DMS53 (cell line): ENCODE results near the gene GLP2R.
"Not testable (repeated sequence)": the region's sequence is repeated elsewhere in the genome, so short reads cannot be mapped to it uniquely, and the experiment has no call there.

Experiments
- DNase-seq: peaks from one replicate; lab custom pipeline; 2025; lab: John Stamatoyannopoulos, UW

The GLP2R gene

DNA sequence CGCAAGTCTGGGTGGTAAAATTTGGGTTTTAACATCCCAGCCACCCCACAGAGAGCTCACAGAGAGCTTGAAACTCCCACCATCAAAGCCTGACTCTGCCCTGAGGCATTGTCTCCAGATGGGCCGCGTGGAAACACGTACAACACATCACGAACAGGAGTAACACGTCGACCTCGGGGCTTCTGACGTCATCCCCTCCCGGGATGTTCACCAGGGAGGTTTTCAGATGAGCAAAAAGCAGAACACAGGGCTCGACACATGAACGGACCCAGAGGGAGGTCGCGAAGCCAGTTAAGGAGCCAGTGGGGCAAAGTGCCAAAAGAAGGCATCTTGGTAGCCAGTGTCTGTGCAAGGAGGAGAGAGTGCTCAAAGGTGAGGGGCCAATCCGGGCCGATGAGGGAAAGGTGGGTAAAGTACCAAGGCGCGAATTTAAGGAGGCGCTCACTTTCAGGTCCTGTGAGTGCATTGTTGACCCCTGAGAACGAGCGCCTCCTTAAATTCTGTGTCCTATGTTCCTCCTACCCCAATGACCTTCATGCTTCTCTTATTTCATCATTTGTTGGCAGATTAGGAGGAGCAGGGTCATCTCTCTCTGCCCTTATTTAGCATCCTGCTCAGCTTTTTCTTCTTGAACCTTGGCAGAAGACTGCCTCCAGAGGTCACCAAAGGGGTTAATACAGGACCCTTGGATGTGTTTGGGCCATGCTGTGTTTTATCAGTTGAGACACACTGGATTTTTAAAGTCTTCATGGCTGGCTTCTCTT is 73.7 kb downstream of the GLP2R start:
- DNase-seq: no peak

DNA sequence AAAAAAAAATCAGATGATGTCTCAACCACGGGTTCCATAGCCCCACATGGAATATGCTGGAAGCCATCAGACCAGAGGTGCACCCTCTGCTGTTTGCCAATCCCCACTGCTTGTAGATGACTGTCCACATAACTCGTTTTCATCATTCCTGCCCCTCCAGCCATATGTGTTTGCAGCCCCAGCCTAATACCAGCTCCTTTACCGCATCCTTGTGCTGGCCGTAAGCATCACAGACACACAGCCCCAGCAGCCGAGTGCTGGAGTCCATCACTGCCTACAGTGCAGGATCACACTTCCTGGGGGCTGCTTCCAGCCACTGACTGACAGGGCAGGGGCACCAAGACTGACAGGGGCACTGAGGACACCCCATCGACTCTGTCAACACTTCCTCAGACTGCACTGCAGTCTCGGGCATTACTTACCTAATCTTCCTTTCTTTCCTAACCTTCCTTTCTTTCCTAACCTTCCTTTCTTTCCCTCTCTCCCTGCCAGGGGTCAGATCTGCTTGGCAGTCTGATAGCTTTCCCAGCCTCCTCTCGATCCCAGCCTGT is 74.4 kb downstream of the GLP2R start:
- DNase-seq: no peak

DNA sequence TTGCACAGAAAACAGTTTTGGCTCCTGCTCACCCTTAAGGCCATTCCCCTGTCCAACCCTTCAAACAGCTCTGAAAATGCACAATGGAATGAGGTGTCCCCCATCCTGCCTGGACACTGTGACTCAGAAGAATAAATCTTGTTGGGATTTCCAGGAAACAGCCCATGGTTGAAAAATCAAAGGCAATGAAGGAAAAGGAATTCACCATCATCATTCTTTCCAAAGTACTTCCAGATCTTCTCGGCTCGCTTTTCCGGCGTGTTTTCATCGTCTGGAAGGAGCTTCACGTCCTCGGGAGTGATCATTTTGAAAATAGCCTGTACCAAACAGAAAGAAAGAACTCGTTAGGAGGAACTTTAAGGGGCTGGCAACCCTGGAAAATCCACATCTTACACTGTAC is 75.1 kb downstream of the GLP2R start:
- no peak for DNase-seq

DNA sequence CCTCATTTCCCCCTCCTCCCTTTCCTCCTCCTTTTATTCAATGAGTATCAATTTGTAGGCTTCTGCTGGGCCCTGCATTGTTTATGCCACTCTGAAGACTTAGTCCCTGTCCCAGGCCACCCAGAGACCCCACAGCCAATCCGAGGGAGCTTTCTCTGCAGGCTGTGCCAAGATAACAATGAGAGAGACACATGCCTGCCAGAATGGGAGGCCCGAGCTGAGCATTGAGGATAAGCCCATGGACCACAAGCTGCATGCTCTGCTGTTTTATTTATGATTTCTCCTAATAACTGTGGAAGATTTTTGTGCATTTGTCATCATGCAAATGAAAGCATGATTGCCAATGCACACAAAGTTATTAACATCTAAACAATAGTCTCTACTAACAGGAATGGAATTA is 76.4 kb downstream of the GLP2R start:
- DNase-seq: no peak

DNA sequence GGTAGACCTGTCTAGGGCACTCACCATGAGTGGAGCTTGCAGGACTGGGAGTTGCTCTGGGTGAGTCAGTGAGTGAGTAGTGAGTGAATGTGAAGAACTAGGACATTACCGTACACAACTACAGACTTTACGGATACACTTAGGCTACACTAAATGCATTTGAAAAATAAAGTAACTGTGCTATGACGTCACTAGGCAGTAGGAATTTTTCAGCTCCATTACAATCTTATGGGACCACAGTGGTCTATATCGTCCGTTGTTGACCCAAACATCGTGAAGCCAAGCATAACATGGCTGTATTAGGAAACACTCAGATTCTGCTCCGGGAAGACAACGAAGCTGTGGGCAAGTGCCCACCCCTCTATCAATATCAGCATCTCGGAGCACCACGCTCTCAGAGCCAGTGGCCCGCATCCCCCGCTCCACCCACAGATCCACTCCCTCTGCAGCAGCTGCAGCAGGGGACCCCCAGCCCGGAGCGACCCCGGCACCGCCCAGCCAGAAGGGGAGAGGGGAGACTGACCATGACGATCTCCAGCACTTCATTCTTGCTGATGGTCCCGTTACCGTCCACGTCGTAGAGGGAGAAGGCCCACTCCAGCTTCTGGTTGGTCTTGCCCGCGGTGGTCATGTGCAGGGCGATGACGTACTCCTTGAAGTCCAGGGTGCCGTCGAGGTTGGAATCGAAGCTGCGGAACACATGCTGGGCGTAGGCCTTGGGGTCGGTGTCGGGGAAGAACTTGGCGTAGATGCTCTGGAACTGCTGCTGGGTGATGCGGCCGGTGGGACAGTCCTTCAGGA is 78.8 kb downstream of the GLP2R start:
- DNase-seq: no peak

DNA sequence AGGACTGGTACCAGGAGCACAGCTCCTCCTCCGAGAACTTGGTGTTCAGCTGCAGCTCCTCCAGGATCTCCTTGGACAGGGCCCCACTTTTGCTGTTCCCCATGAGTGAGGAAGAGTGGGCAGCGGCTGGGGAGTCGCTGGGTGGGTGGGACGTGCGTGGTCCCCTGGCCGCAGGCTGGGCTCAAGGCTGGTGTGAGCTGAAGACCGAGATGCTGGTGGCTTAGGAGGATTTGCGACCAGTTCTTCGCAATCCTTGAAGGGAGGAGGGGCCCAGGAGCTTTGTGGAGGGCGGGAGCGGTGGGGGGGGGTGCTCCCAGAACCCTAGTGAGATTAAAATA is 79.3 kb downstream of the GLP2R start, which contains the start of gene RCVRN:
Gene RCVRN (minus strand): TSS at position 194 of the 338 bp plus-strand sequence. CDS start 91 bp downstream, at position 103.
- DNase-seq: no peak

DNA sequence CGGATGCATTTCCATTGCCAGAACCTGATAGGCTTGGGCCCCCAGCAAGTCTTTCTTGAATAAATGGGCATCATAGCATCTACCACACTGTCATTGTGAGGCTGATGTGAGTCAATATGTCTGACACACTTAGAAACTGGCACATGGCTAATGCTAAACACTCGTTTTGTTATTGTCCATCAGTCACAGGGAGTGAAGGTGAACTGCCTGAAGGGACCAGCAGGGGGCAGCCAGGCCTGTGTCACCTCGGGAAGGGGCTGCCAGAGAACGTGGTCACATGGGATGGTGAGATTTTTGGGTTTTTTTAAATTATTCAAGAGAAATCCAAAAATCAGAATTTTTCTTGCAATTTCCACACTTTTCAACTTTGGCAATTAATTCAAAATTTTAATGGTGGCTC is 80.2 kb downstream of the GLP2R start:
- DNase-seq: peak; percentile 10

DNA sequence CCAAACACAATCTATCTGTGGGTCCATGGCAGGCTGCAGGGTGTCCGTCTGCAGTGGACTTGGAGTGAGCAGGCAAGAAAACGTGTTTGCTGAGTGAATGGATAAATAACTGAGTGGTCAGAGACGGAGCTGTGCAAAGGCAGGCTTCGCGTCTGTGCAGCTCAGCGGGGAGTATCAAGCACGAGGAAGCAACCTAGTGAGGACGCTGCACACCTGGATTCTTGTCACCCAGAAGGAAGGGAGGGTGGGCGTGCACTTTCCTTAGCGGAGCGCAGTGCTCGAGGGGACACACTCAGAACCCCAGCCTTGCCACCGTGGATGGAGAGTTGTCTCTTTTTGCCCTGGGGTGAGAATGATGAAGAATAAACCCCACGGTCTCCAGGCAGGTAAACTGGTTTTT is 80.9 kb downstream of the GLP2R start:
- no peak for DNase-seq

DNA sequence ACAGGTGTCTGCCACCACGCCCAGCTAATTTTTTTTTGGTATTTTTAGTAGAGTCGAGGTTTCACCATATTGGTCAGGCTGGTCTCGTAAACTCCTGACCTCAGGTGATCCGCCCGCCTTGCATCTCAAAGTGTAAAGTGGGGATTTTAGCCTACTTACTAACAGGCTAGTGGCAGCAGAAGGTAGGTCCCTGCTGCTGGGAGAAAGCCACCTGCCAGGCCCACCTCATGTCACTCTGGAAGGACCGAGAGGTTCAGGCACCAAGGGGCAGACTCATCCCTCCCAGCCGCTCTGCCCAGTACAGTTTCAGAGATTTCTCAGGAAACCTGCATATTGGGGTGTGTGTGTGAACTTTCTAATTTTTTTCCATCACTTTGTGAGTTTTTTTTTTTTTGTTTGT is 81.4 kb downstream of the GLP2R start:
- no peak for DNase-seq

DNA sequence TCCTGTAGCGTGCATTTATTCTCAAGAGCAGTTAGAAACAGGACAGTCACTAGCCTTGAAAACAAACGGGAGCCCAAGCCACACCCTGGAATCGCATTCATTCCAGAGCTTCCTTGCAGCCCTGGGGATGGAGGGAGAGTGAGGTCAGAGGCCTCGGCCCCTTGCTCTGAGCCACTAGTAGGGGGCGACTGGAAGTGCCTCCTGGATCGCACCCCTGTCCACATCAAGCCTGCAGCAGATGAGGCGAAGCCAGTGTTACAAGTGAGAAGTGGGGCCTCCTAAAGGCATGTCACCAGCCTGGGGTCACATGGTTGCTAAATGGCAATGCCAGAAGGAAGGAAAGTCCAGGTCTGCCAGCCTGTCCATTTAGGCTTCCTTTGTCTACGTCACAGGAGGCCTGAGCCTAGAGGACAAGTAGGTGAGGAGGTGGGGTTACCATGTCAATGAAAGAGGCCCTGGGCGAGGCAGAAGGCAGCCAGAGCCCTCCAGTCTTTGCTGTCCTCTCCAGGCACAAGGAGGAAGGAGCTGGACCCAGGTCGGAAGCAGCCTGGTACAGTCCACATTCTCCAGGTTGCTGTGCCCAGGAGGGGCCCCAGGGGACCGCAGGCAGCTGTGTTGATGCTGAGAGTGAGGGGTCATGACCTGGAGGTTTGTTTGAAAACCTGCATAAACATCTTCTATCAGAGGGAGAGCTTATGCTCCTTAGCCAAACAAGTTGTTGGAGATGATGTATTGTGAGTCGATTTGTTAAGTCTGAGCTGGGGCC is 82.3 kb downstream of the GLP2R start:
- no peak for DNase-seq

DNA sequence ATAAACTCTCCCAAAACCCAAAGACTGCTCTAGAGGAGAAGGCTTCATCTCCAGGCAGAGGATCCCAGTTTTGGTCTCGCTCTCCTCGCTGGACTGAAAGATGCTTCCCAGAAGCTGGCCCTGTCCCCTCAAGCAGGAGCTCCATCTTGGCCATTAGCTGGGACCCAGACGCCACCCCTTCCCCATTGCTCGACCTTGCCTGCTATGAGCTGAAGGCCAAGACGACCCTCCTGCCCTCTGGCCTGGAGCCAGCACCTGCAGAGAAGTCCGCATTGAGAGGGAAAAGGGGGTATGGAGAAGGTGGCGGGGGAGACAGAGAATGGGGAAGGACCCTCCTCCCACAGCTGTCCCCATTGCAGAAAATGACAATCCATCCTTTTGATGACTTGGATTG is 82.9 kb downstream of the GLP2R start:
- DNase-seq: no peak

DNA sequence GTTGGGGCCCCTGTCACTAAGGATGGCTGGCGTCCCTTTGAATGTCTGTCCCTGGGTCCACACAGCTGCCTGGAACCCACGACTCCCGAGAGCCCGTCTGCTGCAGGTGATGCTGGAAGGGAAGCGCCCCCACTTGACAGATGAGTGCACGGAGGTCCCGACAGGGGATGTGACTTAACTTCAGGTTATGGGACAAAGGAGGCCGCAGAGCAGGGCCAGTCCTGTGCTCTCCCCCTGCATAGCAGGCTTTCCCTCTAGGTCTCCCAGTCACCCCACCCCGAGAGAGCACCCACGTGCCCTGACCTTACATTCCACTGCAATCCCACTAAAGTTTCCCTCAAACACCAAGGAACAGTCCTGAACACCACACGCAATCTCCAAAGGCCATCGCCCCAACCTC is 85.4 kb downstream of the GLP2R start:
- DNase-seq: no peak

DNA sequence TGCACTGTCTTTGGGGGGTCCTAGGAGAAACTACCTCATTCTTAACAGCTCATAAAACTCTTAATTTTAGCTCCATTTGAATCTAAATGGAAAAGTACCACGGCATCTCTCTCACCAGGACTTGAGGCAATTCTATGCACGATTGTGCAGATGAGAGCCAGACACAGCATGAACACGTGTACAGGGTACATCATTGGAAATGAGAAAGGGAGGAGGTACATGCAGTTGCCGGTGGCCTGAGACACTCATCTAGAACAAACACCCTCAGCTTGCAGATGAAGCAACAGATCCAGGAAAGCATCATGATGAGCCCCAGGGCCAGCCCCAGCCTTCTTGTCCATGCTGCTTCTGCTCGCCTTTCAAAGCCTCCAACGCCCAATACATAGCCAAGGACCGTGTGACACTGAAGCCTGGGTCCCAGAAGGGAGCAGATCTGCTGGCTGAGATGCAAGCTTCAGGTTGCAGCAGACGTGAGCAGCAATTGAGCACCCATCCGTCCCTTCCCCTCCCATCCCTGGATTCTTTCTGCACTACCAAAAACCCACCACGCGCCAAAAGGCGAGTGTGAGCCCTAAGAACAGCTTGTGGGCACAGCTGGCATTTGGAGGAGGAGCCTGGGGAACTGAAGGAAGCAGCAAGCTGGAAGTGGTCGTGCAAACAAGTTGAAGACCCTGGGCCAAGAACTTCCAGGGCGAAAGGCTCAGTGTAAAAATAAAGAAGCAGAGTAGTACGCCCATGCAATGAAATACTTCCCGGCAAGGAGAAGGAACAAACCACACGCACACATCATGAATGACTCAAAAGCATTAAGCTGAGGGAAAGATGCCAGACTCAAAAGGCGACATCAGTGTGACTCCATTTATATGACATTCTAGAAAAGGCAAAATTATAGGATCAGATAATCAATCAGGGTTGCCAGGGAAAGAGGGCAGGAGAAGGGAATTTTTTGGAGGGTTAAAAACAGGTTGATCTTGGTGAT is 86.7 kb downstream of the GLP2R start:
- DNase-seq: no peak

DNA sequence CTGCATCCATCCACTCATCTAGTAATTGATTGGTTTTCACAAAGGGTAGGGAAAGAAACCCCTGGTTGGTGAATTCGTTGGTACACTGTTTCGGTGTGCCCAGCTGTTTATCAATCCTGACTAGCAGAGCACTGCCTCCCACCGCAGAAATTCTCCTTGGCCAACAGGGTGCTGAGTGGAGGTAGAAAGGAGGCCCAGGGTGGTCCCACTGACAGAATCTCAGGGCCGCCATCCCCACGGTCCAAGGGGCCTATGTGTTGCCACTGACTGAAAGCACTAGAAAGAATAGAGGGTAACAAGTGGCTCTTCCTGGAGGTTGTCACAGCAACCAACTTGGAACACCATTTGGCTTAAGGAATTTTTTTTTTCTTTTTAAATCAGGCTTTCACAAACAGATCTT is 87.8 kb downstream of the GLP2R start:
- DNase-seq: no peak

DNA sequence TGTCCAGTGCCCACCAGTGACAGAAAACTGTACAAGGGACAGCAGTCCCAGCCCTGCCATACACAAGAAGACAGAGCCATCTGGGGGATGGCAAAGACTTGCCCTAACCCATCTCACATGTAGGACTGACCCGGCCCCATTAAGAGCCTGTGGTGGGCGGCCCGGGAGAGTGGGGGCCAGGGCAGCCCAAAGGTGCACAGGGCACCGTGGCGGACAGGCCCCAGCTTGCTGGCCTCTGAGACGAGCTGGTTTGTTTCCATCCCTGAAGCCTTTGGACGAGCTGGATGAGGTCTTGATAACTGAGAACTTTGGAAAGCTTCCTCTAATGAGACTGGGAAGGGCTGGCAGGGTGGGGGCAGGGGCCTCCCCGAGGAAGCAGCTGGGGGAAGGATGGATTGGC is 90.4 kb downstream of the GLP2R start:
- DNase-seq: no peak

DNA sequence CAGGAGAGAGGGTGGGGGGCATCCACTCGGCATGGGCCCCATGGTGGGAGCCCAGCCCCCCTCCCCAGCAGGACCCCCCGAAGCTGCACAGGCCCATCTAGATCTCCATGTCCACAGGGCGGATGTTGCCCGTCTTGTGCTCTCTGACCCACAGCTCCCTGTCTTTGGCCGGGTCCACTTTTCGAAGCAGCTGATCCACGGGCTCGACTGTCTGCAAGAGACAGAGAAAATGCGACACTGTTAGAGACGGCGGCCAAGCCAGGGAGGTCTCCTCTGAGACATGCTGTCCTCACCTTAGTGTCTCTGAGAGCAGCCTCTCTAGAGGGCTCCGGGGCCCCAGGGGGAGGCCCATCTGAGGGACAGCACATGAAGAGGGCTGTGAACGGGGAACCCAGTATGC is 91.4 kb downstream of the GLP2R start:
- DNase-seq: no peak

DNA sequence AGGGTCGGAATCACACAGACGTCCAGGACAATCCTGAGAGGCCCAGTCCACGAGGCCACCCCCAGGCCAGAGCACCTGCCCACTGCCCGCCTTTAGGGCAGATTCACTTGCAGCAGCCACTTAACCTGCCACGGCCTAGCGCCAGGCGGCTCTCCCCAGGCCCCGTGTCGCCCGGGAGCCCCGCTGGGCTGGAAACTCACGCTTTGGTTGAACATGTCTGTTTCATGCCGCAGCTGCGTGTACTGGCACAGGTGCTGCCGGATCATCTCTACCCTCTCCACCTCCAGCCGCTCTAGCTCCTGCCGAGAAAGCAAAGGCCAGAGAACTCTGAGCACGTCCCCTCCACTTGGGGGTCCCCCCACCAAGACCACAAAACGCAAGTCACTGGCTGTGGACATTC is 92.1 kb downstream of the GLP2R start:
- no peak for DNase-seq

DNA sequence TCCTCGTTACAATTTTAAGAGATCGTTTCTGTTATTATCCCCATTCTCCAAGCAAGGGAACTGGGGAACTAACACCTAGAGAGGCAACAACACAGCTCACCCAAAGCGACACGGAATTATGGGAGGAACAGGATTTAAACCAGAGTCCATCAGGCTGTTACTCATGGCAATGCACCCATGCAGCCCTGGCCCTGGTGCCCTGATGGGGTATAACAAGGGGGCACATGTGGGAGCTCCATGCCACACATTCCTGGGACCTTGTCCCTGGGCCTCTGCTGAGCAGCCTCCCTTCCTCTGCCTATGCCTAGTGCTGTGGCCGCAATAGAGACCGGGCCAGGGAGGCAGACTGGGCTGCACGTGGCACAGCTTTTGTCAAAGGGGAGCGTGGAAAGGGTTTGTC is 92.6 kb downstream of the GLP2R start:
- no peak for DNase-seq

DNA sequence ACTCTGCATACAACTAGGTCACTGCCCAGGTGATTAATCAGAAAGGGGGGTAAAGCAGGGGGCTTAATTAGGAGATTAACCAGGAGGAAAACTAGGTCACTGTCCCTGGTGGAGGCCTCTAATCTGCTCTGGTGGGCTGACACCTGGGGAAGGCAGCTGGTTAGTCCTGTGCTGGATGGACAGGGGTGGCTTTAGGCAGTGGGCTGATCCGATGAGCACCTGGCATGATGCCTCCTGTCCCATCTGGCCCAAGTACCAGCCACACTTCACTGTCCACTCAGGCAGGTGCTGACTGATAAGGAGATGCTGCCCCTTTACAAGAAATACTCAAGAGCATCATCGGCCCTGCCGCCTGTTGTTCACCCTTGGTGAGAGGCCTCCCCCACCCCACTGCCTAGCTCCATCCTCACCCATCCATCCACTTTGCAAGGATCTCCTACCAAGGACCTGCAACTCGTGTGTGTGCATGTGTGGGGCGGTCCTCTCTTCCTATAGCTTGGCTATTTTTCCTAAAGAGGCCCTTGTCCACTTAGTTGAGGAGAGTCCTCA is 93.2 kb downstream of the GLP2R start:
- no peak for DNase-seq

DNA sequence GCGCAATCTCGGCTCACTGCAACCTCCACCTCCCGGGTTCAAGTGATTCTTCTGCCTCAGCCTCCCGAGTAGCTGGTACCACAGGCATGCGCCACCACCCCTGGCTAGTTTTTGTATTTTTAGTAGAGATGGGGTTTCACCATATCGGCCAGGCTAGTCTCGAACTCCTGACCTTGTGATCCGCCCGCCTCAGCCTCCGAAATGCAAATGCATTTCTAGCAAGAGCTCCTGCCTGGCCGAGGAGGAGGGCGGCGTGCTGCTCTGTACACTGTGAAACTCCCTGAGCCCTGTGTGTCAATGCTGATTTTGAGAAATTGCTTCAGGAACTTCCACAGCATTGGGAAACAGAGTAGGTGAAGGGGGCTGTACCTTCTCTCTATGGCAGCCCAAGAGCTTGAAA is 95.5 kb downstream of the GLP2R start:
- DNase-seq: not testable (repeated sequence)
